Measurements from ENCODE around the gene ANKMY1.

DNA sequence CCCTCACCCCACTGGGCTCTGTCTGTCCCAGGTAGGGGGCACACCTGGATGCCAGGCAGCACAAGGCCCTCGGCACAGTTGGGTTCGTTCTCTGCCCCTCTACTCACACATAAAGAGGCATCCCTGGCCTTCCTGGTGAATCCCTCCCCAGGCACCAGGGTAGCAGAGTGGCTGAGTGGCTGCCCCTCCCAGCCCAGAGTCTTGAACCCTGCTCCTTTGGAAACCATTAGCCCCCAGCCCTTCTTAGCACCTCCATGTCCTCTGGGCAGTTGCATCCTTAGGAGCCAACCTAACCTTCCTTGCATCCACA lies 120.3 kb downstream of the ANKMY1 start:
- TF ChIP-seq, protein P1, sequence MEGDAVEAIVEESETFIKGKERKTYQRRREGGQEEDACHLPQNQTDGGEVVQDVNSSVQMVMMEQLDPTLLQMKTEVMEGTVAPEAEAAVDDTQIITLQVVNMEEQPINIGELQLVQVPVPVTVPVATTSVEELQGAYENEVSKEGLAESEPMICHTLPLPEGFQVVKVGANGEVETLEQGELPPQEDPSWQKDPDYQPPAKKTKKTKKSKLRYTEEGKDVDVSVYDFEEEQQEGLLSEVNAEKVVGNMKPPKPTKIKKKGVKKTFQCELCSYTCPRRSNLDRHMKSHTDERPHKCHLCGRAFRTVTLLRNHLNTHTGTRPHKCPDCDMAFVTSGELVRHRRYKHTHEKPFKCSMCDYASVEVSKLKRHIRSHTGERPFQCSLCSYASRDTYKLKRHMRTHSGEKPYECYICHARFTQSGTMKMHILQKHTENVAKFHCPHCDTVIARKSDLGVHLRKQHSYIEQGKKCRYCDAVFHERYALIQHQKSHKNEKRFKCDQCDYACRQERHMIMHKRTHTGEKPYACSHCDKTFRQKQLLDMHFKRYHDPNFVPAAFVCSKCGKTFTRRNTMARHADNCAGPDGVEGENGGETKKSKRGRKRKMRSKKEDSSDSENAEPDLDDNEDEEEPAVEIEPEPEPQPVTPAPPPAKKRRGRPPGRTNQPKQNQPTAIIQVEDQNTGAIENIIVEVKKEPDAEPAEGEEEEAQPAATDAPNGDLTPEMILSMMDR (conservative IDR thresholded peaks at IDR 0.05; ENCODE audit: low read depth in 2 of 2), result no peak
- TF ChIP-seq EZH2 (IDR thresholded peaks at IDR 0.05; ENCODE audit: low read depth, unreplicated experiment) (no peak), JUNB (IDR thresholded peaks at IDR 0.05; ENCODE audit: unreplicated experiment) (no peak), EZH2phosphoT487 (IDR thresholded peaks at IDR 0.05; ENCODE audit: unreplicated experiment) (no peak), POLR2AphosphoS5 (IDR thresholded peaks at IDR 0.05; ENCODE audit: low read depth) (no peak), NANOG (IDR thresholded peaks at IDR 0.05; ENCODE audit: borderline replicate concordance) (no peak), ZNF331 (CRISPR knock-in tag; IDR thresholded peaks at IDR 0.05; ENCODE audit: low read depth) (no peak), STAT1 (IDR thresholded peaks at IDR 0.05; ENCODE audit: unreplicated experiment) (no peak)
- TF ChIP-seq, protein P2, sequence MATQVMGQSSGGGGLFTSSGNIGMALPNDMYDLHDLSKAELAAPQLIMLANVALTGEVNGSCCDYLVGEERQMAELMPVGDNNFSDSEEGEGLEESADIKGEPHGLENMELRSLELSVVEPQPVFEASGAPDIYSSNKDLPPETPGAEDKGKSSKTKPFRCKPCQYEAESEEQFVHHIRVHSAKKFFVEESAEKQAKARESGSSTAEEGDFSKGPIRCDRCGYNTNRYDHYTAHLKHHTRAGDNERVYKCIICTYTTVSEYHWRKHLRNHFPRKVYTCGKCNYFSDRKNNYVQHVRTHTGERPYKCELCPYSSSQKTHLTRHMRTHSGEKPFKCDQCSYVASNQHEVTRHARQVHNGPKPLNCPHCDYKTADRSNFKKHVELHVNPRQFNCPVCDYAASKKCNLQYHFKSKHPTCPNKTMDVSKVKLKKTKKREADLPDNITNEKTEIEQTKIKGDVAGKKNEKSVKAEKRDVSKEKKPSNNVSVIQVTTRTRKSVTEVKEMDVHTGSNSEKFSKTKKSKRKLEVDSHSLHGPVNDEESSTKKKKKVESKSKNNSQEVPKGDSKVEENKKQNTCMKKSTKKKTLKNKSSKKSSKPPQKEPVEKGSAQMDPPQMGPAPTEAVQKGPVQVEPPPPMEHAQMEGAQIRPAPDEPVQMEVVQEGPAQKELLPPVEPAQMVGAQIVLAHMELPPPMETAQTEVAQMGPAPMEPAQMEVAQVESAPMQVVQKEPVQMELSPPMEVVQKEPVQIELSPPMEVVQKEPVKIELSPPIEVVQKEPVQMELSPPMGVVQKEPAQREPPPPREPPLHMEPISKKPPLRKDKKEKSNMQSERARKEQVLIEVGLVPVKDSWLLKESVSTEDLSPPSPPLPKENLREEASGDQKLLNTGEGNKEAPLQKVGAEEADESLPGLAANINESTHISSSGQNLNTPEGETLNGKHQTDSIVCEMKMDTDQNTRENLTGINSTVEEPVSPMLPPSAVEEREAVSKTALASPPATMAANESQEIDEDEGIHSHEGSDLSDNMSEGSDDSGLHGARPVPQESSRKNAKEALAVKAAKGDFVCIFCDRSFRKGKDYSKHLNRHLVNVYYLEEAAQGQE (IDR thresholded peaks at IDR 0.05; ENCODE audit: unreplicated experiment), result no peak
